PC-3 (cell line): ENCODE results near the gene ARHGEF39. TPM values are rescaled to one million over a fixed set of nuclear protein-coding genes. Genes with fewer than 3 reads are reported as not detected.

ENCODE experiments used
- ATAC-seq: fragments of 200-7000 bp; cut with Tn5 transposase; 2 replicates; pipeline ENCODE4 v1.9.1; 2020; ENCODE audit warnings: mild to moderate bottlenecking, moderate library complexity
- BruUV-seq: library from RNA; stranded (reverse); fragments of 400-500 nt; replicated peaks from 2 replicates; lab custom pipeline; 2021; lab: Mats Ljungman, UMichigan
- CTCF ChIA-PET: fragments of 300-600 bp; sonication (Branson Sonifier 250); formaldehyde crosslinking; loops from one replicate; lab custom pipeline; 2022; ENCODE audit warnings: antibody characterized with exemption; lab: Charles Lee
- POLR2A ChIA-PET: fragments of 300-600 bp; sonication (Branson Sonifier 250); formaldehyde crosslinking; loops from one replicate; lab custom pipeline; 2022; ENCODE audit warnings: antibody characterized with exemption; ENCODE audit not compliant: unreplicated experiment; lab: Charles Lee
- DNase-seq: peaks from one replicate; pipeline ENCODE4 v3.0.0-alpha.2; 2015
- H2AFZ ChIP-seq: fragments of 300-600 bp; sonication (generic); 2 replicates; pipeline ENCODE4 v1.6.0; 2016; ENCODE audit warnings: antibody characterized with exemption, low read length
- H3F3A ChIP-seq: fragments of 300-600 bp; sonication (generic); one replicate; pipeline ENCODE4 v1.6.0; 2017; ENCODE audit warnings: antibody characterized with exemption, low read length, control low read depth, mild to moderate bottlenecking; ENCODE audit not compliant: unreplicated experiment
- H3K27ac ChIP-seq: fragments of 300-600 bp; sonication (generic); 2 replicates; pipeline ENCODE4 v1.5.1; 2016; ENCODE audit warnings: mild to moderate bottlenecking, low read length
- H3K27me3 ChIP-seq: fragments of 300-600 bp; sonication (generic); 2 replicates; pipeline ENCODE4 v1.6.1; 2016; ENCODE audit warnings: low read length, mixed read lengths
- H3K36me3 ChIP-seq: fragments of 300-600 bp; sonication (generic); 2 replicates; pipeline ENCODE4 v1.6.1; 2016; ENCODE audit warnings: low read depth, mixed run types, low read length, mixed read lengths
- H3K4me1 ChIP-seq: fragments of 300-600 bp; sonication (generic); 2 replicates; pipeline ENCODE4 v1.5.1; 2016; ENCODE audit warnings: low read length; ENCODE audit not compliant: insufficient read depth
- H3K4me2 ChIP-seq: fragments of 300-600 bp; sonication (generic); 2 replicates; pipeline ENCODE4 v1.6.0; 2016; ENCODE audit warnings: low read length
- H3K4me3 ChIP-seq: fragments of 300-600 bp; sonication (generic); 2 replicates; pipeline ENCODE4 v1.5.1; 2016; ENCODE audit warnings: mild to moderate bottlenecking, low read length, mixed read lengths
- H3K79me2 ChIP-seq: fragments of 300-600 bp; sonication (generic); 2 replicates; pipeline ENCODE4 v1.6.1; 2017; ENCODE audit warnings: low read length, mixed read lengths
- H3K9ac ChIP-seq: fragments of 300-600 bp; sonication (generic); 2 replicates; pipeline ENCODE4 v1.6.0; 2016; ENCODE audit warnings: mild to moderate bottlenecking, low read length
- H3K9me2 ChIP-seq: fragments of 300-600 bp; sonication (generic); replicated peaks from 2 replicates; pipeline ENCODE4 v1.6.1; 2016; ENCODE audit warnings: mixed run types, low read length, mixed read lengths
- H3K9me3 ChIP-seq: fragments of 300-600 bp; sonication (generic); 2 replicates; pipeline ENCODE4 v1.6.1; 2016; ENCODE audit warnings: low read length, mixed read lengths
- H4K20me1 ChIP-seq: fragments of 300-600 bp; sonication (generic); 2 replicates; pipeline ENCODE4 v1.6.1; 2016; ENCODE audit warnings: low read length, mixed read lengths
- EZH2 ChIP-seq: fragments of 300-600 bp; sonication (generic); IDR thresholded peaks from one replicate; pipeline ENCODE4 v1.6.1; 2017; ENCODE audit warnings: antibody characterized with exemption, mild to moderate bottlenecking, low read length; ENCODE audit not compliant: unreplicated experiment
- EZH2phosphoT487 ChIP-seq: fragments of 300-600 bp; sonication (generic); IDR thresholded peaks from 2 replicates; pipeline ENCODE4 v1.6.1; 2018; ENCODE audit warnings: mild to moderate bottlenecking, antibody characterized with exemption, low read length, borderline replicate concordance
- intact Hi-C: fragments of 100-400 bp; cut with micrococcal nuclease; formaldehyde crosslinking; loops from 2 replicates; pipeline ENCODE4 v1.9.0; 2023
- total RNA-seq: library from RNA; depleted of rRNA; stranded (reverse); fragments of >200 nt; gene quantifications from 2 replicates; pipeline ENCODE4 v1.2.3, GENCODE V29; 2014
- TF ChIP-seq, protein P1 (sequence below): fragments of 300-600 bp; sonication (generic); conservative IDR thresholded peaks from 2 replicates; pipeline ENCODE4 v1.5.1; 2017; ENCODE audit warnings: antibody characterized with exemption, low read depth, mild to moderate bottlenecking, low read length

ARHGEF39 gene
- total RNA-seq, 1 experiment from 2014 or later, result 2.6 TPM

DNA sequence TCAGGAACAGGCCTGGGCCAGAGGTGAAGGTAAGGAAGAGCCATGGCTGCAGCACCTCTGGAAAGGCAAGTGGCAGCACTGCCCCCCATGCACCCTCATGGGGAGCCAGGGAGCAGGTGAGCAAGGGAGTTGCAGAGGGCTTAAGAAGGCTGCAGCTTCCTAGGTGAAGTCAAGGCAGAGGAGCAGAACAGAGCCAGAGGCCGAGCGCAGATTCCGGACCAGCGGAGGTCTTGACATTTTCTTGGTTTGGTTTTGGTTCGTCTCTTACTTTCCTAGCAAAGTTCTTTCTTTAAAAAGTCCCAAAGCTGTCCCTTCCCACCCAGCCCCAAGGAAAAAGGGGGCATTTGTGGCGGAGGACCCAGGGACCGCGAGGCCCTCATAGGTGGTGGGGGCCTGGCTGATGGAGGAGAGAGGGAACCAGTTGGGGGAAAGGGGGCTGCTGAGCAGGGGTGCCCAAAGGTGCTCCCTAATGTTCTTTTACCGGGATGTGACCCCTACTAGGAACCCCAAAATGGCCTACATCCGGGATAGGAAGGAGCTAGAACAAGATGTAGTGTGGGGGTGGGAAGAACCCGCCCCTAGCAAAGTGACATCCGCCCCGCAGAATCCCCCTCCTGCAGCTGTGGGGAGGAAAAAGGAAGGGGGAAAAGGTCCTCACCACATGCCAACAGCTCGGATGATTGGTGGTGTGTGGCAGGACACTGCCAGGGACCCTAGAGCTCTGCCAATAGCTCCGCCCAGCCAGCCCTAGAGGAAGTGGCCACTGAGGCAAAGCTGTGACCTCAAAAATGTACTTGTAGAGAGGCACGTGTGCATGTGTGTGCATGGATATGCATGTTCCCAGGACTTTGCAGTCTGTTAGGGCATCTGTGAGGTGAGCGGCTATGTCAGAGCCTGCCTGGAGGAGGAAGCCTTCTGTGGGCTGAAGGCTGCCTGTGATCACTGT, 45.9 kb downstream of the ARHGEF39 start:
- intact Hi-C loops, result no loop called here
- DNase-seq (no peak), ATAC-seq (no peak)
- Histone ChIP-seq H3K36me3 (no peaks in the 10 kb centered on the region), H3K9me2 (no peaks in the 10 kb centered on the region), H2AFZ (no peak overlapping the region), H3K4me2 (no peak overlapping the region), H4K20me1 (no peaks in the 10 kb centered on the region), H3K79me2 (no peaks in the 10 kb centered on the region), H3K9me3 (no peaks in the 10 kb centered on the region), H3K27ac (no peak overlapping the region), H3K27me3 (no peaks in the 10 kb centered on the region), H3K4me1 (no peaks in the 10 kb centered on the region), H3F3A (no peaks in the 10 kb centered on the region), H3K4me3 (no peak overlapping the region), H3K9ac (no peak overlapping the region)
- POLR2A ChIA-PET, result no interaction called here
- BruUV-seq, result no TSS peak
- TF ChIP-seq EZH2 (no peak), EZH2phosphoT487 (no peak)
- CTCF ChIA-PET, result no interaction called here

DNA sequence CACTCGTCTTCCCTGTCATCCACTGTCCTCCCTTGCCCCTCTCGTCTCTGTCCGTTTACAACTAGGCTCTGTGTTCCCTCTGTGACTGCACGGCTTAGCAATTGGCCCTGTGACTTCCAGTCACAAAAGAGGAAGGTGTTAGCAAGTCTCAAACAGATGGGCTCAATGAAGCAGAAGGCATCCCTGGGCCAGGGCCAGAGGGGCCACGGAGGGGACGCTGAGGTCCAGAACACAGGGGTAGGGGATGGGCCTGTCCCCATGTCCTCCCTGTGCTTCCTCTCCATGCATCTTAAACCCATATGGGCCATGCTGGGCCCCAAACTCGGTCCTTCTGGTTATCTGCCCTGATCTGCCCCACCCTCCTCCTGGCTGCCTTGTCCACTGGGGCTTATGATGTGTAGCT, 46.7 kb downstream of the ARHGEF39 start, which contains the start of gene CD72:
Gene CD72 (minus strand): TSS at position 89 of the 403 bp plus-strand sequence. CDS start 110 bp downstream, outside the sequence.
- DNase-seq, result no peak
- H4K20me1 ChIP-seq, result no peaks in the 10 kb centered on the region
- no peaks in the 10 kb centered on the region for H3F3A ChIP-seq
- no peaks in the 10 kb centered on the region for H3K79me2 ChIP-seq
- H3K27ac ChIP-seq, result no peak within 1 kb of the TSS
- BruUV-seq, result no TSS peak
- no peaks in the 10 kb centered on the region for H3K27me3 ChIP-seq
- H3K4me3 ChIP-seq, result no peak within 1 kb of the TSS
- no peak for ATAC-seq
- ChIA-PET CTCF (no interaction called here), POLR2A (no interaction called here)
- H3K9me2 ChIP-seq, result no peaks in the 10 kb centered on the region
- no peaks in the 10 kb centered on the region for H3K9me3 ChIP-seq
- H3K4me2 ChIP-seq, result no peak within 1 kb of the TSS
- no peaks in the 10 kb centered on the region for H3K36me3 ChIP-seq
- no peak within 1 kb of the TSS for H3K9ac ChIP-seq
- TF ChIP-seq EZH2 (no peak), EZH2phosphoT487 (no peak)
- TF ChIP-seq, protein P1, sequence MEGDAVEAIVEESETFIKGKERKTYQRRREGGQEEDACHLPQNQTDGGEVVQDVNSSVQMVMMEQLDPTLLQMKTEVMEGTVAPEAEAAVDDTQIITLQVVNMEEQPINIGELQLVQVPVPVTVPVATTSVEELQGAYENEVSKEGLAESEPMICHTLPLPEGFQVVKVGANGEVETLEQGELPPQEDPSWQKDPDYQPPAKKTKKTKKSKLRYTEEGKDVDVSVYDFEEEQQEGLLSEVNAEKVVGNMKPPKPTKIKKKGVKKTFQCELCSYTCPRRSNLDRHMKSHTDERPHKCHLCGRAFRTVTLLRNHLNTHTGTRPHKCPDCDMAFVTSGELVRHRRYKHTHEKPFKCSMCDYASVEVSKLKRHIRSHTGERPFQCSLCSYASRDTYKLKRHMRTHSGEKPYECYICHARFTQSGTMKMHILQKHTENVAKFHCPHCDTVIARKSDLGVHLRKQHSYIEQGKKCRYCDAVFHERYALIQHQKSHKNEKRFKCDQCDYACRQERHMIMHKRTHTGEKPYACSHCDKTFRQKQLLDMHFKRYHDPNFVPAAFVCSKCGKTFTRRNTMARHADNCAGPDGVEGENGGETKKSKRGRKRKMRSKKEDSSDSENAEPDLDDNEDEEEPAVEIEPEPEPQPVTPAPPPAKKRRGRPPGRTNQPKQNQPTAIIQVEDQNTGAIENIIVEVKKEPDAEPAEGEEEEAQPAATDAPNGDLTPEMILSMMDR, result no peak
- H3K4me1 ChIP-seq, result no peaks in the 10 kb centered on the region
- H2AFZ ChIP-seq, result no peak within 1 kb of the TSS
- intact Hi-C loops, result no loop called here

DNA sequence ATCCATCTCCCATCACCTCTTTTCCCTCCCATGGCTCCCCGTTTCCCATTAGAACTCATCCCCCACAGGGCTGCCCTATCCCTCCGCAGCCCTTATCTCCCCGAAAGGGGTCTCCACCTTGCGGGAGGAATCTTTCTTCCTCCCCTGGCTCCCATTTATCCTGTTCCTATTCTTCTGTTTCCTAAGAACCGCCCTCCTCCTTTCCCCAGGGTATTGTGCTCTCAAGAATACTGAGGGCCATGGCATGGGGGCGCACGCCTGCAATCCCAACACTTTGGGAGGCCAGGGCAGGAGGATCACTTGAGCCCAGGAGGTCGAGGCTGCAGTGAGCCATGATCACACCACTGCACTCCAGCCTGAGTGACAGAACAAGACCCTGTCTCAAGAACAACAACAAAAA, 47.4 kb downstream of the ARHGEF39 start:
- Histone ChIP-seq H3K4me1 (no peaks in the 10 kb centered on the region), H3K27ac (no peak overlapping the region), H3K9ac (no peak overlapping the region), H3K4me2 (no peak overlapping the region), H3K27me3 (no peaks in the 10 kb centered on the region), H3K9me3 (no peaks in the 10 kb centered on the region), H4K20me1 (no peaks in the 10 kb centered on the region), H2AFZ (no peak overlapping the region), H3K36me3 (no peaks in the 10 kb centered on the region), H3K9me2 (no peaks in the 10 kb centered on the region), H3K79me2 (no peaks in the 10 kb centered on the region), H3K4me3 (no peak overlapping the region), H3F3A (no peaks in the 10 kb centered on the region)
- DNase-seq, result no peak
- BruUV-seq, result no TSS peak
- ChIA-PET POLR2A (no interaction called here), CTCF (no interaction called here)
- no peak for ATAC-seq
- TF ChIP-seq EZH2phosphoT487 (no peak), EZH2 (no peak)
- TF ChIP-seq, protein P1, result no peak
- intact Hi-C loops, result no loop called here
